ENCODE measurements around the gene AGAP1. TPM values are rescaled to one million over a fixed set of nuclear protein-coding genes. Genes with fewer than 3 reads are reported as not detected.
A peak's percentile ranks its signal among the peaks of the same experiment; 100 is the strongest.
"Not testable (repeated sequence)": the region's sequence is repeated elsewhere in the genome, so short reads cannot be mapped to it uniquely, and the experiment has no call there.

Gene AGAP1
- polyA plus RNA-seq, 4 donors = 20.2 to 21.2 (median 20.3) TPM

- DNase-seq (ENCODE audit: low read depth in 4 of 4, low spot score in 3 of 4) = peak in 2 of 4 donors; percentile 17 to 22
These were observed 624.0 kb downstream of the AGAP1 start for GRCh38 chr2:236117861-236118269.

GRCh38 chr2:236119003-236119402 is 625.2 kb downstream of the AGAP1 start:
- no peak for DNase-seq (ENCODE audit: low read depth in 4 of 4, low spot score in 3 of 4)

GRCh38 chr2:236119476-236119875 is 625.6 kb downstream of the AGAP1 start:
- DNase-seq (ENCODE audit: low read depth in 4 of 4, low spot score in 3 of 4) = no peak

DNA sequence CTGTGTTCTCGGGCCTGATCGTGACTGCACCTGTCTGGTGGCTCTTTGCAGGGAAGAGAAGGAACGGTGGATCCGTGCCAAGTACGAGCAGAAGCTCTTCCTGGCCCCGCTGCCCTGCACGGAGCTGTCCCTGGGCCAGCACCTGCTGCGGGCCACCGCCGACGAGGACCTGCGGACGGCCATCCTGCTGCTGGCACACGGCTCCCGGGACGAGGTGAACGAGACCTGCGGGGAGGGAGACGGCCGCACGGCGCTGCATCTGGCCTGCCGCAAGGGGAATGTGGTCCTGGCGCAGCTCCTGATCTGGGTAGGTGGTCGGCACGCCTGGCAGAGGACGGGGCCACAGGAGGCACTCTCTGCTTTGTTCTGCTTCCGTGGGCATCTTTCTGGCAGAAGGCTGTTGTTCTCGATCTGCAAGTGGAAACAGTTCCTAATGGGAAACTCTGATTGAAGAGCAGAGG is 626.3 kb downstream of the AGAP1 start:
- no peak for DNase-seq (ENCODE audit: low read depth in 4 of 4, low spot score in 3 of 4)

DNA sequence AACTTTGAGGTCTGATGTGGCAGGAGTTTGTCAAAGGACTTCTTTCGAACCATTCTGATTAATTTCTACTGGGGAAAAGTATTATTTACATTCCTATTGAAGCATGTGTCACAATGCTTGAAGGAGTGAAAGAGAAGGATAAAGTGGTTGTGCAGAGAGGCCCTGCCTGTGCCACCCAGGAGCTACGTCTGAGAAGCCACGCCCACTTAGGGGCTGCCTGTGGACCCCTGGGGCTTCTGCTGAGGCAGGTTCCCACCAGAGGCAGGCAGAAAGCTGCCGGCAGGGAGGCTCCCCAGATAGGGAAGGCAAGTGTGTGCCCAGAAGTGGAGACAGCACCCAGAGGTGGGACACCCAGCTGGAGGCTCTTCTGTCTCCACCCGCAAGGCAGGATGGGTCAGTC is 627.0 kb downstream of the AGAP1 start:
- DNase-seq (ENCODE audit: low read depth in 4 of 4, low spot score in 3 of 4) = no peak

- DNase-seq (ENCODE audit: low read depth in 4 of 4, low spot score in 3 of 4) = no peak
These were observed 627.7 kb downstream of the AGAP1 start for GRCh38 chr2:236121546-236121945.

GRCh38 chr2:236122236-236122635 is 628.4 kb downstream of the AGAP1 start:
- peak in 1 of 4 donors; percentile 12 for DNase-seq (ENCODE audit: low read depth in 4 of 4, low spot score in 3 of 4)

- no peak for DNase-seq (ENCODE audit: low read depth in 4 of 4, low spot score in 3 of 4)
These were observed 629.9 kb downstream of the AGAP1 start for GRCh38 chr2:236123716-236124115.

DNA sequence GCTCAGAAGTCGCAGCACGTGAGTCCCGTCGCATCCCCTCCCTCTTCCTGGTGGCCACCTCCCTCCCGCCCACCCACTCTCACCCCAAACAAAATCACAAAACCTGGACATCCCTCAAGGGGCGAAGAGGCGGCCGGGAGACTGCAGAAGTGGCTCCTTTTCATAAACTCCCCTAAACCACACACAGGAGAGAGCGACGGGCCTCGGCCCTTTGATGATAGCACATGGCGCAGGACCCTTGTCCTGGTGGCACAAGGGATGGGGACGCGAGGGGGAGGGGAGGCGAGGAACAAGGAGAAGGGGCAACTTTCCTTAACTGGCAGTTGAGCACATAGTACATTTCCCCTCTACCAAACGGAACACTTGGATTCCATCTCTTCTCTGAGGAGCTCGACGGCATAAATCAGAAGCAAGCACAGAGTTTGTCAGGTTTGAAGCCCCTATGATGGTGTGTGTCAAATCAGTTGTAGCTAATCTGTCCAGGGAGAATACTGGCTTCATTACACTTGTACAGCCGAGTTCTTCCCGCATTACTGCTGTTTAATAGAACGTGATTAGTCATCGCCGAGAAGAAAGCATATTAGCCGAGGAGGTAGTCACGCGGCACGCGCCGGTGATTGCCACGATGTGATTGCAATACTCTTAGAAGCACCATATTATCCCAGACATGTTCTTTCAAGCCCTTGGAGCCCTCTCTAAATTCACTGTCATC is 630.5 kb downstream of the AGAP1 start:
- DNase-seq (ENCODE audit: low read depth in 4 of 4, low spot score in 3 of 4) = no peak

DNA sequence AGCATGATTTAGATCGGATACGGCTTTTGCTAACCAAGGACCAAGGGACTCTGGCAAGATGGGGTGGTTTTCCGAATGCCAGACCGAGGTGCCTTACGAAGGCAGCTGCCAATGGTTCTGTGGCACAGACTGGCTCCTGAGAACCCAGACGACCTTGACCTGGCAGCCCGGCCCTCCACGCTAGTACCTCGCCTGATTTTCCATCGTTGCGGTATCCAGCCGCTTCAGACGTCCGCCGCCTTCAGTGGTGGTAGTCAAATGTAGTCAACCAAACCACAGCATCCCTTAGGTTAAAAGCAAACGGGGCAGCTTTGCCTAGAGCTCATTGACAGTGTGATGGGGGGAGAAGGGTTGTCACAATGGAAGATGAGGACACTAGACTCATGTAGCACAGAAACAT is 631.7 kb downstream of the AGAP1 start:
- DNase-seq (ENCODE audit: low read depth in 4 of 4, low spot score in 3 of 4) = no peak

DNA sequence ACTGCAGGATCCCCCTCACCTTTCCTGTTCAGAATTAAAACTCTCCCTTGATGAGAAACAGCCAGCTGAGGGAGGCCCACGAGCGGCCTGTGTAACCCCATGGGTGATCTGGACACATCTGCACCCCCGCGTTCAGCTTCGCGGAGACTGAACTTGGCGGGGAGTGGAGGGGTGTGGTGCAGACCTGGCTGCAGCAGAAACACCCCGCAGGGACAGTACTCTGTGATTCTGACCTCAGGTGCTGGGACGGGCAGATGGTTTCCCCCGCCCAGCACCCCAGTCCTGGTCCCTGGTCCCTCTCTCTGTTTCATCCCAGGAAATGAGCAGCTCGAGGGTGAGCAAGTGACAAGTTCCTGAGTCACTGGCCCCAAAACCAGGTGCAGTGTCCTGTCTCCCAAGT is 633.2 kb downstream of the AGAP1 start:
- DNase-seq (ENCODE audit: low read depth in 4 of 4, low spot score in 3 of 4) = no peak

- DNase-seq (ENCODE audit: low read depth in 4 of 4, low spot score in 3 of 4) = no peak
These were observed 634.5 kb downstream of the AGAP1 start for GRCh38 chr2:236128321-236128720.

GRCh38 chr2:236129935-236130334 is 636.1 kb downstream of the AGAP1 start:
- DNase-seq (ENCODE audit: low read depth in 4 of 4, low spot score in 3 of 4) = no peak

DNA sequence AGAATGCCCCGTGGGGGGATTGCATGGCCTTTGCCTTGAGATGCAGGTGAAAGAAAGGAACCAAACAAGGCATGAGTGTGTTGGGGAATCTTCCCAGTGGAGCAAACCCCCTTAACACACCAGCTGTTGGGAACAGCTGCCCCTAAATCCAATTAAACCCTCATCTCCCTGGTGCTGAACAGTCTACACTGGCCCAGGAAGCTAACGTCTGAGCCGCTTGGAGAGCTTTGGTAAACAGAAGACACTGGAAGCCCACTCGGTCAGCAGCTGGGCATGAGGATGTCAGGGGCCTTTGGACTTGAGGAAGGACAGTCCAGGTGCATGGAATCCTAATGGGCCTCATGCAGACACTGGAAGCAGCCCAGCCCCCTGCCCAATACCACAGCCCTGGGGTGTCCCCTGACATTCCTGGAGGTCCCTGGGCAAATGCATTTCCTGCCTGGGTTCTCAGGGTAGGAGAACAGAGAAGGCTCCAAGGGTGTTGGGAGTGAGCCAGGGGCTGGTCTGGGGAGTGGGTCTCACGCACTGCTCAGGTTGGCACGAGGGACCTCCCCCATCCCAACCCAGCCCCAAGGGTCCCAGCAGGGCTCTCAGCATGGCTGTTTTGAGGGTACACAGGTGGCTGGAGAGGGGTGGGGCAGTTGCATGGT is 636.6 kb downstream of the AGAP1 start:
- DNase-seq (ENCODE audit: low read depth in 4 of 4, low spot score in 3 of 4) = no peak

DNA sequence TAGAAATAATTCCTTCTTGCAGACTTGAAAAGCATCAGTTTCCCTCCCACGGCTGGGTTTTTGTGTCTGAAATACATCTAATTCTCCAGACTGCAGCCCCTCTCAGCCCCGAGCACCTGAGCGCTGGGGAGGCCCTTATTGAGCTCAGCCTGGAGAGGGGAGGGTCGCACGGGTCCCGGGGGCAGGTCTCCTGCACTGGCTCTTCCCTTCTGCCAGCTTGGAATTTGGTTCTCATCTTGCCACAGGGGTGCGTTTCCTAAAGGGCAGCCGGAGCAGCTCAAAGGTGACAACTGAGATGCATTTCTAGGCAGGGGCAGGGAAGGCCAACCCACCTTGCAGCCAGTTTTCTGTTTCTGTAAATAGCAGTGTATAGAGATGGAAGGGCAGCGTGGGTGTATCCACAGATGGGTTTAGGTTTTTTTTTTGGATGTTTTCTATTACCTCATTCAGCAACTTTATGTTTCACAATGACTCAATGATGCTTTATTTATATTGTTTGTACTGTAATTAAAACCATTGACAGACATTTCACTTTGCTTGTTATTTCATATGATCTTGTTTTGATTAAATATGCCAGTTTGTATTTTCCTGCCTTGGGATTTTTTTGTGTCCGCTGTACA is 637.3 kb downstream of the AGAP1 start:
- DNase-seq (ENCODE audit: low read depth in 4 of 4, low spot score in 3 of 4) = no peak

DNA sequence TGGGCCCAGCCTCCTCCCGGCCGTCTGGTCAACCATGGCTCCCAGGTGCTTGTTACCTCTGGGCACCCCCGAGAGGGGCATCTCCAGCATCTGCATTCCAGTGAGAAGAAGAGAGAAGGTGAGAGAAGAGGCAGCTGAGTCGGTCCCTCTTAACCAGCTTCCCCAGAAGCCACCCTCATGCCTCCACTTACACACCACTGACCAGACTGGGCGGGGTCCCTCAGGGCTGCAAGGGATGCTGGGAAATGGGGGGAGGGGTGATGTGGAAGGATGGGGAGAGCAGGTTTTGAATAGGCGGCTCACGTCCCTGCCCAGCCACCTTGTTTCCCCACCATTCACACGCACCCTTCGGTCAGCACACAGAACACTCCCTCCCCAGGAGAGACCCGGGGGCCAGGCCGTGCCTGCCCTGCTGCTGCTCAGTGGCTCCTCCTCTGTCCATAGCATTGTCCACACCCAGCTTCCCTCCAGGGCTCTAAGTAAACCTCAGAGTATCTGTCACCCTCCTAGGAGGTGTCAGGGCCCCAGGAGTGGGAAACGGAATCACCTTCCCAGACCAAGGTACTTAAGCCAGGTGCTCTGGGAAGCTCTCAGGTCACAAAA is 639.7 kb downstream of the AGAP1 start:
- no peak for DNase-seq (ENCODE audit: low read depth in 4 of 4, low spot score in 3 of 4)

DNA sequence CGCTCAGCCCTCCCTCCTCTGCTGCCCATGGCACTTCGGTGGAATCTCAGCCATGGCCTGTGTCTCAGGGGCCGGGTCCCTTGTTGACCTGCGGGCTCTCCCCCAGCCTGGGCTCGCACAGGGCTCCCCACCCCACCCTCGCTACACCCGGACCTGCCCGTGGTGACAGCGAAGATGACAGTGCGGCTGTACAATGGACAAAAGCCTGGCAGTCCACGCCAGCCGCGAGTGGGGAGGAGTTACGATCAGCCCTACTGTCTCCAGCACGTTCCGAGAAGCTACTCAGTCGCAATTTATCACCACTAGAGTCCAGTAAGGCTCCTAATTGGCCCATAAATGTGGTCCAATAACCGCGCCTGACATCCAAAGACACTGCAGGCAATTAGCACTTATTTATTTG is 642.7 kb downstream of the AGAP1 start:
- no peak for DNase-seq (ENCODE audit: low read depth in 4 of 4, low spot score in 3 of 4)

GRCh38 chr2:236137066-236137465 is 643.2 kb downstream of the AGAP1 start:
- no peak for DNase-seq (ENCODE audit: low read depth in 4 of 4, low spot score in 3 of 4)

GRCh38 chr2:236141616-236142015 is 647.8 kb downstream of the AGAP1 start:
- not testable (repeated sequence) for DNase-seq (ENCODE audit: low read depth in 4 of 4, low spot score in 3 of 4)

DNA sequence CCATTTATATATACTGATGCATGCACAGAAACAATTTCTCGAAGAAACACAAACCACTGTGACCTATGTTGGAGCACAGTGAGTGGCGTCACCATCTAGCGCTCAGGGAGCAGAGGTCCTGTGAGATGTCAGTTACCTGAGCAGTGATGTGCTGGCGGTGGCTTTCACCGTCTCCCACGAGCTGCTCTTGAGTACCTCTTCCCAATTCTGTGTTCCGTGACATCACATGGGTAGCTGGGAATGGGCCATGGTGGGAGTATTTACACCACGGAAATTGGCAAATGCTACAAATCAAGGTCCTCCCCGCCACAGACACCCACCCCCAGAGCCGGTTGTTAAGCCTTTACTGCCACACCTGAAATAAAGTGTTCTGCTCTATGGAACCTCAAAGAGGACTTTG is 650.0 kb downstream of the AGAP1 start:
- DNase-seq (ENCODE audit: low read depth in 4 of 4, low spot score in 3 of 4) = no peak

DNA sequence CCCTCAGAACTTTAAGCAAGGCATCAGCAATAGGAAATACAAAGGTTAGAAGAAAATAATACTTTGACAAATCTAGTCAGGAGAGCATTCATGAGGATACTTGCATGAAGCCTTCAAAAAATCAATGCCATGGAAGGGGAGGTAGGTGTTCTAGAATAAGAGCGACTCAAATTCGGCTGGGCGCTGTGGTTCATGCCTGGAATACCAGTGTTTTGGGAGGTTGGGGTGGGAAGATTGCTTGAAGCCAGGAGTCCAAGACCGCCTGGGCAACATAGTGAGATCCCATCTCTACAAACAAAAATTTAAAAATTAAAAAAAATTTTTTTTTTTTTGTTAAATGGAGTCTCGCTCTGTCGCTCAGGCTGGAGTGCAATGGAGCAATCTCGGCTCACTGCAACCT is 652.6 kb downstream of the AGAP1 start:
- DNase-seq (ENCODE audit: low read depth in 4 of 4, low spot score in 3 of 4) = no peak
